K562 (cell line): ENCODE results near the gene CDRT4. TPM values are rescaled to one million over a fixed set of nuclear protein-coding genes. Genes with fewer than 3 reads are reported as not detected.

ENCODE experiments used
- ATAC-seq: fragments of 200-7000 bp; cut with Tn5 transposase; 3 replicates; pipeline ENCODE4 v1.9.1; 2020; ENCODE audit warnings: moderate library complexity
- BruUV-seq: library from RNA; stranded (reverse); fragments of 400-500 nt; replicated peaks from 2 replicates; lab custom pipeline; 2021; lab: Mats Ljungman, UMichigan
- CTCF ChIA-PET: fragments of 300-600 bp; formaldehyde crosslinking; extraction: SDS; loops from one replicate; lab custom pipeline; 2021; ENCODE audit warnings: low intra/inter-chr PET ratio; lab: Yijun Ruan, JAX
- POLR2A ChIA-PET: fragments of 300-600, 350-650 bp; sonication (Branson Sonifier 250); formaldehyde crosslinking; extraction: SDS; loops from one replicate; lab custom pipeline; 2021; ENCODE audit warnings: antibody characterized with exemption, inconsistent platforms; lab: Yijun Ruan, JAX
- DNase-seq, 4 experiments: peaks; one replicate each; pipeline versions ENCODE4 v3.0.0 to v3.0.0-alpha.2; 2011 to 2018; ENCODE audit warnings: low spot score in 3 of 4, mixed read lengths in 3 of 4; ENCODE audit errors: extremely low read depth in 1 of 4
- FAIRE-seq: peaks from 2 replicates; lab custom pipeline; 2011; peaks lifted over from hg19 to GRCh38; lab: Jason Lieb, UNC
- H2AFZ ChIP-seq: 2 replicates; pipeline ENCODE4 v1.6.0; 2011; ENCODE audit warnings: low read depth, low read length, control low read depth, inconsistent platforms
- H3K27ac ChIP-seq: fragments of 200-600 bp; 3 replicates; pipeline ENCODE4 v1.8.0; 2011; ENCODE audit warnings: low read depth, mild to moderate bottlenecking, control low read depth, inconsistent platforms, low read length, moderate library complexity, mixed read lengths; ENCODE audit errors: extremely low read depth
- H3K27me3 ChIP-seq, 2 experiments: fragments of 300-600 bp in 1 of 2; 2 replicates in 1 of 2; 3 replicates in 1 of 2; pipeline versions ENCODE4 v1.6.0 to v1.8.0; 2011; ENCODE audit warnings: inconsistent platforms in 2 of 2, low read length in 2 of 2, mild to moderate bottlenecking in 1 of 2, mixed read lengths in 1 of 2, moderate library complexity in 1 of 2; ENCODE audit not compliant: control insufficient read depth in 2 of 2, insufficient read depth in 2 of 2
- H3K36me3 ChIP-seq: fragments of 300-600 bp; 3 replicates; pipeline ENCODE4 v1.8.0; 2011; ENCODE audit warnings: mild to moderate bottlenecking, low read length, inconsistent platforms; ENCODE audit not compliant: control insufficient read depth, insufficient read depth
- H3K4me1 ChIP-seq, 2 experiments: fragments of 200-600 bp in 1 of 2; replicated peaks in 1 of 2; 2 replicates in 1 of 2; 3 replicates in 1 of 2; pipeline versions ENCODE4 v1.5.1 to v1.8.0; 2011; ENCODE audit warnings: inconsistent platforms in 2 of 2, low read length in 2 of 2, mild to moderate bottlenecking in 1 of 2, mixed read lengths in 1 of 2, moderate library complexity in 1 of 2; ENCODE audit not compliant: control insufficient read depth in 2 of 2, insufficient read depth in 2 of 2
- H3K4me2 ChIP-seq: 2 replicates; pipeline ENCODE4 v1.6.1; 2011; ENCODE audit warnings: low read length, control low read depth, inconsistent platforms, mixed read lengths; ENCODE audit not compliant: insufficient read depth
- H3K4me3 ChIP-seq: fragments of 200-600 bp; sonication (generic), shearing (Covaris generic); 2 replicates; pipeline ENCODE4 v1.5.1; 2016; ENCODE audit warnings: control low read depth, inconsistent platforms
- H3K79me2 ChIP-seq: fragments of 200-600 bp; 3 replicates; pipeline ENCODE4 v1.8.0; 2011; ENCODE audit warnings: low read length, inconsistent platforms; ENCODE audit not compliant: control insufficient read depth, insufficient read depth
- H3K9ac ChIP-seq, 2 experiments: 2 replicates each; pipeline versions ENCODE4 v1.6.0 to v1.6.1; 2011; ENCODE audit warnings: low read depth in 2 of 2, low read length in 2 of 2, control low read depth in 1 of 2, inconsistent platforms in 1 of 2, mild to moderate bottlenecking in 1 of 2, mixed read lengths in 1 of 2; ENCODE audit not compliant: insufficient read depth in 1 of 2
- H3K9me1 ChIP-seq: one replicate; pipeline ENCODE4 v1.6.0; 2011; ENCODE audit warnings: inconsistent platforms, mild to moderate bottlenecking, low read length, moderate library complexity; ENCODE audit not compliant: control insufficient read depth, insufficient read depth
- H3K9me3 ChIP-seq: replicated peaks from 2 replicates; pipeline ENCODE4 v1.5.1; 2011; ENCODE audit warnings: low read depth, low read length, inconsistent platforms; ENCODE audit not compliant: control insufficient read depth, insufficient read depth
- H4K20me1 ChIP-seq: replicated peaks from 2 replicates; pipeline ENCODE4 v1.6.1; 2011; ENCODE audit warnings: low read length, inconsistent platforms, mixed read lengths; ENCODE audit not compliant: control insufficient read depth, insufficient read depth
- ADNP ChIP-seq: fragments of 200-800 bp; sonication (Bioruptor generic); IDR thresholded peaks from 2 replicates; pipeline ENCODE4 v1.6.1; 2016; ENCODE audit warnings: missing genetic modification characterization, missing compliant biosample characterization
- CBFA2T2 ChIP-seq: fragments of 450-650 bp; conservative IDR thresholded peaks from 2 replicates; pipeline ENCODE4 v1.6.1; 2017; ENCODE audit warnings: mild to moderate bottlenecking
- CSDE1 ChIP-seq, 2 experiments: fragments of 450-650 bp; IDR thresholded peaks; 2 replicates each; pipeline ENCODE4 v1.6.1; 2016; ENCODE audit warnings: mild to moderate bottlenecking in 1 of 2
- DACH1 ChIP-seq: fragments of 450-650 bp; IDR thresholded peaks from 2 replicates; pipeline ENCODE4 v1.6.1; 2018; ENCODE audit not compliant: partially characterized antibody
- JUN ChIP-seq, 2 experiments: sonication (generic) in 1 of 2; formaldehyde crosslinking in 1 of 2; IDR thresholded peaks; 2 replicates each; pipeline versions ENCODE4 v1.6.1 to v1.8.0; 2012 to 2022; ENCODE audit warnings: borderline replicate concordance in 2 of 2, mild to moderate bottlenecking in 2 of 2, improper control_type of control experiment in 1 of 2, low read depth in 1 of 2, low read length in 1 of 2, missing genetic modification reagents in 1 of 2
- MBD2 ChIP-seq: sonication (generic); IDR thresholded peaks from 2 replicates; pipeline ENCODE4 v1.6.1; 2016; ENCODE audit warnings: low read depth, borderline replicate concordance
- TARDBP ChIP-seq: fragments of 450-650 bp; IDR thresholded peaks from 2 replicates; pipeline ENCODE4 v1.6.1; 2016
- ZKSCAN8 ChIP-seq: fragments of 200-800 bp; sonication (Bioruptor generic); IDR thresholded peaks from 2 replicates; pipeline ENCODE4 v1.6.1; 2016; ENCODE audit warnings: missing genetic modification characterization, missing compliant biosample characterization
- ZNF217 ChIP-seq: sonication (generic); formaldehyde crosslinking; IDR thresholded peaks from 2 replicates; pipeline ENCODE4 v1.8.0; 2022; ENCODE audit warnings: mild to moderate bottlenecking, missing genetic modification reagents
- WGBS: fragments of 100-300 bp; shearing (Covaris generic); methylation state at CpG from one replicate; pipeline ENCODE4 v1.1.6; 2016; ENCODE audit warnings: low coverage, mixed read lengths; ENCODE audit not compliant: insufficient coverage; ENCODE audit errors: missing lambda C conversion rate; 5-methylcytosine and 5-hydroxymethylcytosine counted together
- in situ Hi-C: fragments of 300-500 bp; cut with MboI; formaldehyde crosslinking; loops from 4 replicates; pipeline ENCODE4 v1.15.0; 2018; ENCODE audit warnings: inconsistent platforms, mixed read lengths
- intact Hi-C: fragments of 100-400 bp; cut with micrococcal nuclease; formaldehyde crosslinking; loops from 2 replicates; pipeline ENCODE4 v1.14.2; 2022
- polyA plus RNA-seq, 8 experiments: library from polyadenylated mRNA; depleted of rRNA in 4 of 8; stranded (reverse) in 5 of 8; unstranded in 3 of 8; fragments of >200 nt; fragmentation: Nextera tagmentation in 2 of 8; fragmentation: Illumina TruSeq in 1 of 8; extraction: Ambion mirVana in 2 of 8; extraction: Trizol in 1 of 8; gene quantifications; 2 replicates each; pipeline versions ENCODE4 v1.2.1 to v1.2.3, GENCODE V29; 2011 to 2014; ENCODE audit warnings: inconsistent platforms in 1 of 8, missing spikeins in 1 of 8
- total RNA-seq, 7 experiments: library from RNA; depleted of rRNA in 6 of 7; stranded (reverse); fragments of >200 nt in 6 of 7; fragmentation: Illumina TruSeq in 2 of 7; extraction: Trizol in 2 of 7; gene quantifications; 2 replicates each; pipeline versions ENCODE4 v1.2.1 to v1.2.3, GENCODE V29; 2011 to 2021; ENCODE audit warnings: low replicate concordance in 1 of 7
- TF ChIP-seq, protein P1 (sequence below): fragments of 150-350 bp; conservative IDR thresholded peaks from 2 replicates; pipeline ENCODE4 v1.6.1; 2014; ENCODE audit warnings: low read length
- TF ChIP-seq, protein P2 (sequence below): sonication (generic); formaldehyde crosslinking; IDR thresholded peaks from 2 replicates; pipeline ENCODE4 v1.8.1; 2023; ENCODE audit warnings: mild to moderate bottlenecking, missing genetic modification reagents
- TF ChIP-seq, protein P3 (sequence below): sonication (generic); formaldehyde crosslinking; IDR thresholded peaks from 2 replicates; pipeline ENCODE4 v1.8.0; 2022; ENCODE audit warnings: mild to moderate bottlenecking, missing genetic modification reagents
- TF ChIP-seq, protein P4 (sequence below), 3 experiments: fragments of 200-800 bp in 1 of 3; sonication (Bioruptor generic) in 1 of 3; sonication (generic) in 1 of 3; formaldehyde crosslinking in 1 of 3; IDR thresholded peaks; 2 replicates each; pipeline versions ENCODE4 v1.6.1 to v1.8.0; 2016 to 2022; ENCODE audit warnings: mild to moderate bottlenecking in 2 of 3, missing compliant biosample characterization in 2 of 3, missing genetic modification characterization in 2 of 3, missing genetic modification reagents in 1 of 3

CDRT4 gene
- total and polyA plus RNA-seq, 9 of the 15 experiments (the other 6 are each of a cell fraction or from before 2014, with no cell fraction given), result 1.7 to 6.4 (median 3.5) TPM

DNA sequence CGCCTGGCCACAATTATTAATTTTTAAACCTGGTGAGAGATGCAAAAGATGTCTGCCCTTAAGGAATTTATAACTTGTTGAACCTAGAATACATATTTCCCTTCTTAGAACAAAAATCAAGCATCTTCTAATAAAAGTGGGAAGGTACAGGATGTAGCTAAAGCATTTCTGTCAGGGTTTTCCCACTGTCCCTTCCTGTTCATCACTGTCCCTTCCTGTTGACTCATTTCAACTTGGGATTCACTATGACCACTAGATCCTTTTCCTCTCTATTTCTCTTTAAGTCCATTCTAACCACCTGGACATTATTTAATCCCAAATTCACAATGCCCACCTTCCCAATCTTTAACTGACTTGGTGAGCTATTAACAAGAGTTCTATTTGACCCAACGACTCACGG is 33.9 kb upstream of the CDRT4 start:
- no peak overlapping the region for H3K4me3 ChIP-seq
- in situ Hi-C loops (loop anchor here (5.0 kb wide), 2 partner anchors 34 to 244 kb away; partner anchors contain the start of gene CDRT4), intact Hi-C loops (no loop called here)
- H3K27ac ChIP-seq, result no peak overlapping the region
- ATAC-seq (no peak), FAIRE-seq (no peak), DNase-seq (no peak)
- no peaks in the 10 kb centered on the region for H3K9me1 ChIP-seq
- no peak overlapping the region for H3K4me2 ChIP-seq
- H3K79me2 ChIP-seq, result no peaks in the 10 kb centered on the region
- H2AFZ ChIP-seq, result no peak overlapping the region
- 57% methylated on average over 3 of the region's 3 CpGs for WGBS
- ChIA-PET POLR2A (interaction anchor here (0.7 kb wide), 1 partner anchor 30 kb away, joined by 3 read pairs; no protein-coding TSS in a partner anchor), CTCF (interaction anchor here (2.1 to 2.8 kb wide), 2 partner anchors 240 to 244 kb away, joined by 12 to 28 read pairs; no protein-coding TSS in a partner anchor)
- BruUV-seq, result no TSS peak
- no peaks in the 10 kb centered on the region for H3K27me3 ChIP-seq
- H3K4me1 ChIP-seq, result peaks cover 7 to 10% of the 10 kb centered on the region in 2 experiments; a peak in 4 of 5 replicates
- peaks cover 9% of the 10 kb centered on the region; the same call in 2 of the 3 replicates for H3K36me3 ChIP-seq
- H3K9ac ChIP-seq, result no peak overlapping the region
- no peaks in the 10 kb centered on the region for H4K20me1 ChIP-seq
- H3K9me3 ChIP-seq, result no peaks in the 10 kb centered on the region
- TF ChIP-seq, protein P1, sequence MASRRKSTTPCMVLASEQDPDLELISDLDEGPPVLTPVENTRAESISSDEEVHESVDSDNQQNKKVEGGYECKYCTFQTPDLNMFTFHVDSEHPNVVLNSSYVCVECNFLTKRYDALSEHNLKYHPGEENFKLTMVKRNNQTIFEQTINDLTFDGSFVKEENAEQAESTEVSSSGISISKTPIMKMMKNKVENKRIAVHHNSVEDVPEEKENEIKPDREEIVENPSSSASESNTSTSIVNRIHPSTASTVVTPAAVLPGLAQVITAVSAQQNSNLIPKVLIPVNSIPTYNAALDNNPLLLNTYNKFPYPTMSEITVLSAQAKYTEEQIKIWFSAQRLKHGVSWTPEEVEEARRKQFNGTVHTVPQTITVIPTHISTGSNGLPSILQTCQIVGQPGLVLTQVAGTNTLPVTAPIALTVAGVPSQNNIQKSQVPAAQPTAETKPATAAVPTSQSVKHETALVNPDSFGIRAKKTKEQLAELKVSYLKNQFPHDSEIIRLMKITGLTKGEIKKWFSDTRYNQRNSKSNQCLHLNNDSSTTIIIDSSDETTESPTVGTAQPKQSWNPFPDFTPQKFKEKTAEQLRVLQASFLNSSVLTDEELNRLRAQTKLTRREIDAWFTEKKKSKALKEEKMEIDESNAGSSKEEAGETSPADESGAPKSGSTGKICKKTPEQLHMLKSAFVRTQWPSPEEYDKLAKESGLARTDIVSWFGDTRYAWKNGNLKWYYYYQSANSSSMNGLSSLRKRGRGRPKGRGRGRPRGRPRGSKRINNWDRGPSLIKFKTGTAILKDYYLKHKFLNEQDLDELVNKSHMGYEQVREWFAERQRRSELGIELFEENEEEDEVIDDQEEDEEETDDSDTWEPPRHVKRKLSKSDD, result no peak
- TF ChIP-seq, protein P2, sequence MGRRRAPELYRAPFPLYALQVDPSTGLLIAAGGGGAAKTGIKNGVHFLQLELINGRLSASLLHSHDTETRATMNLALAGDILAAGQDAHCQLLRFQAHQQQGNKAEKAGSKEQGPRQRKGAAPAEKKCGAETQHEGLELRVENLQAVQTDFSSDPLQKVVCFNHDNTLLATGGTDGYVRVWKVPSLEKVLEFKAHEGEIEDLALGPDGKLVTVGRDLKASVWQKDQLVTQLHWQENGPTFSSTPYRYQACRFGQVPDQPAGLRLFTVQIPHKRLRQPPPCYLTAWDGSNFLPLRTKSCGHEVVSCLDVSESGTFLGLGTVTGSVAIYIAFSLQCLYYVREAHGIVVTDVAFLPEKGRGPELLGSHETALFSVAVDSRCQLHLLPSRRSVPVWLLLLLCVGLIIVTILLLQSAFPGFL, result no peak
- TF ChIP-seq MBD2 (no peak), DACH1 (no peak), ZNF217 (no peak), TARDBP (no peak), CSDE1 (IDR thresholded peaks at IDR 0.05) (no peak), ZKSCAN8 (no peak), JUN (IDR thresholded peaks at IDR 0.05; ENCODE audit: borderline replicate concordance, low read depth, low read length) (no peak), JUN (CRISPR knock-in tag; IDR thresholded peaks at IDR 0.05; ENCODE audit: borderline replicate concordance) (no peak), CBFA2T2 (no peak), ADNP (tag) (no peak)
- TF ChIP-seq, protein P3, sequence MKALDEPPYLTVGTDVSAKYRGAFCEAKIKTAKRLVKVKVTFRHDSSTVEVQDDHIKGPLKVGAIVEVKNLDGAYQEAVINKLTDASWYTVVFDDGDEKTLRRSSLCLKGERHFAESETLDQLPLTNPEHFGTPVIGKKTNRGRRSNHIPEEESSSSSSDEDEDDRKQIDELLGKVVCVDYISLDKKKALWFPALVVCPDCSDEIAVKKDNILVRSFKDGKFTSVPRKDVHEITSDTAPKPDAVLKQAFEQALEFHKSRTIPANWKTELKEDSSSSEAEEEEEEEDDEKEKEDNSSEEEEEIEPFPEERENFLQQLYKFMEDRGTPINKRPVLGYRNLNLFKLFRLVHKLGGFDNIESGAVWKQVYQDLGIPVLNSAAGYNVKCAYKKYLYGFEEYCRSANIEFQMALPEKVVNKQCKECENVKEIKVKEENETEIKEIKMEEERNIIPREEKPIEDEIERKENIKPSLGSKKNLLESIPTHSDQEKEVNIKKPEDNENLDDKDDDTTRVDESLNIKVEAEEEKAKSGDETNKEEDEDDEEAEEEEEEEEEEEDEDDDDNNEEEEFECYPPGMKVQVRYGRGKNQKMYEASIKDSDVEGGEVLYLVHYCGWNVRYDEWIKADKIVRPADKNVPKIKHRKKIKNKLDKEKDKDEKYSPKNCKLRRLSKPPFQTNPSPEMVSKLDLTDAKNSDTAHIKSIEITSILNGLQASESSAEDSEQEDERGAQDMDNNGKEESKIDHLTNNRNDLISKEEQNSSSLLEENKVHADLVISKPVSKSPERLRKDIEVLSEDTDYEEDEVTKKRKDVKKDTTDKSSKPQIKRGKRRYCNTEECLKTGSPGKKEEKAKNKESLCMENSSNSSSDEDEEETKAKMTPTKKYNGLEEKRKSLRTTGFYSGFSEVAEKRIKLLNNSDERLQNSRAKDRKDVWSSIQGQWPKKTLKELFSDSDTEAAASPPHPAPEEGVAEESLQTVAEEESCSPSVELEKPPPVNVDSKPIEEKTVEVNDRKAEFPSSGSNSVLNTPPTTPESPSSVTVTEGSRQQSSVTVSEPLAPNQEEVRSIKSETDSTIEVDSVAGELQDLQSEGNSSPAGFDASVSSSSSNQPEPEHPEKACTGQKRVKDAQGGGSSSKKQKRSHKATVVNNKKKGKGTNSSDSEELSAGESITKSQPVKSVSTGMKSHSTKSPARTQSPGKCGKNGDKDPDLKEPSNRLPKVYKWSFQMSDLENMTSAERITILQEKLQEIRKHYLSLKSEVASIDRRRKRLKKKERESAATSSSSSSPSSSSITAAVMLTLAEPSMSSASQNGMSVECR (CRISPR knock-in tag), result no peak
- TF ChIP-seq, protein P4, sequence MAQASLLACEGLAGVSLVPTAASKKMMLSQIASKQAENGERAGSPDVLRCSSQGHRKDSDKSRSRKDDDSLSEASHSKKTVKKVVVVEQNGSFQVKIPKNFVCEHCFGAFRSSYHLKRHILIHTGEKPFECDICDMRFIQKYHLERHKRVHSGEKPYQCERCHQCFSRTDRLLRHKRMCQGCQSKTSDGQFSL (CRISPR knock-in tag; IDR thresholded peaks at IDR 0.05), result no peak
- TF ChIP-seq, protein P4 (tag; IDR thresholded peaks at IDR 0.05), result no peak
